Heart right ventricle (tissue), 16 donors: ENCODE results near the gene DDC. TPM values are rescaled to one million over a fixed set of nuclear protein-coding genes. Genes with fewer than 3 reads are reported as not detected.

Experiments
- ATAC-seq, 8 donors: fragments of 200-7000 bp; cut with Tn5 transposase; one replicate each; pipeline ENCODE4 v1.9.1; 2020; ENCODE audit warnings: mild to moderate bottlenecking in 8 of 8, moderate library complexity in 8 of 8, moderate number of reproducible peaks in 1 of 8
- DNase-seq, 2 donors: peaks; one replicate each; pipeline ENCODE4 v3.0.0-alpha.2; 2020
- H3K27ac ChIP-seq, 10 donors: fragments of 200-600 bp; sonication (generic) in 2 of 10; one replicate each; pipeline versions ENCODE4 v1.5.0 to v1.8.0; 2020 to 2022; ENCODE audit warnings: mild to moderate bottlenecking in 3 of 10
- H3K27me3 ChIP-seq, 7 donors: fragments of 200-600 bp; one replicate each; pipeline ENCODE4 v1.8.0; 2021 to 2022; ENCODE audit warnings: mild to moderate bottlenecking in 2 of 7
- H3K36me3 ChIP-seq, 9 donors: fragments of 200-600 bp; sonication (generic) in 1 of 9; one replicate each; pipeline versions ENCODE4 v1.5.0 to v1.8.0; 2020 to 2022; ENCODE audit warnings: mild to moderate bottlenecking in 2 of 9
- H3K4me1 ChIP-seq, 9 donors: fragments of 200-600 bp; sonication (generic) in 1 of 9; one replicate each; pipeline versions ENCODE4 v1.5.0 to v1.8.0; 2020 to 2022; ENCODE audit warnings: mild to moderate bottlenecking in 4 of 9
- H3K4me3 ChIP-seq, 10 donors: fragments of 200-600 bp; sonication (generic) in 2 of 10; one replicate each; pipeline versions ENCODE4 v1.5.0 to v1.8.0; 2020 to 2022; ENCODE audit warnings: mild to moderate bottlenecking in 7 of 10, moderate library complexity in 2 of 10
- H3K9me3 ChIP-seq, 11 donors: fragments of 200-600 bp in 10 of 11; sonication (generic) in 2 of 11; one replicate each; pipeline versions ENCODE4 v1.5.0 to v1.8.0; 2013 to 2022; ENCODE audit warnings: mild to moderate bottlenecking in 2 of 11, control low read depth in 1 of 11, moderate library complexity in 1 of 11
- WGBS, 2 donors: extraction: QIAGEN DNeasy Blood & Tissue Kit; methylation state at CpG; one replicate each; pipeline ENCODE4 v1.1.7; 2013; ENCODE audit warnings: inconsistent platforms in 1 of 2; 5-methylcytosine and 5-hydroxymethylcytosine counted together
- intact Hi-C, 10 donors: fragments of 100-400 bp; cut with DNase I; formaldehyde crosslinking; loops; one replicate each; pipeline versions ENCODE4 v1.11.1 to v1.14.2; 2022
- polyA plus RNA-seq, 2 donors: library from polyadenylated mRNA; stranded (reverse); fragments of 200-250 nt; gene quantifications; one replicate each; pipeline ENCODE4 v1.2.3, GENCODE V29; 2013
- total RNA-seq, 10 donors: library from RNA; stranded (reverse); fragmentation: NEBNext Ultra II Directional in 3 of 10; extraction: Animal tissue kit (Norgen Biotek cat#: 25700) in 3 of 10; gene quantifications; one replicate each; pipeline versions ENCODE4 v1.2.1 to v1.2.4, GENCODE V29; 2021 to 2023
- TF ChIP-seq, protein P1 (sequence below), 9 donors: fragments of 200-600 bp; sonication (generic) in 2 of 9; IDR thresholded peaks; one replicate each; pipeline versions ENCODE4 v1.5.0 to v1.8.0; 2021 to 2022; ENCODE audit warnings: antibody characterized with exemption in 9 of 9, mild to moderate bottlenecking in 5 of 9, moderate library complexity in 1 of 9
- donor health status: Arrhythmogenic right ventricular cardiomyopathy.
- donor health status: ischemic (EF 13 %, LVEDD 7.1; RV severe dilation, severe dysfunction).
- donor health status: healthy with polysubstance abuse.
- donor health status: DM: no; HTN: yes; CAD: no.
- donor health status: DM: no; HTN: no; CAD: no.
- donor health status: ischemic (EF 25% LVEDD 6.9; RV normal size, moderate dysfunction).
- donor health status: ischemic (EF 25% LVEDD 5.7; RV mildly dilated, moderate dysfunction).
- donor health status: healthy.
- donor health status: DM: yes; HTN: yes; CAD: no.
- donor health status: Ischemic cardiomyopathy.
- donor health status: ischemic (EF 35%, LVEDD 5.7; RV mildly dilated, moderate dysfunction).
- donor health status: nonischemic (EF 11% LVEDD 7.7; RV severe dilation, severe dysfunction).
- donor health status: DM: yes; HTN: yes; CAD: no.
- donor health status: PGD.
- donor health status: ischemic (EF 29% LVEDD 5.4; RV normal size, mild dysfunction).
- donor health status: nonischemic (EF 23%, LVEDD 6.1; RV moderate dilation, normal function).

DDC gene
- total and polyA plus RNA-seq, 12 donors = not detected

DNA sequence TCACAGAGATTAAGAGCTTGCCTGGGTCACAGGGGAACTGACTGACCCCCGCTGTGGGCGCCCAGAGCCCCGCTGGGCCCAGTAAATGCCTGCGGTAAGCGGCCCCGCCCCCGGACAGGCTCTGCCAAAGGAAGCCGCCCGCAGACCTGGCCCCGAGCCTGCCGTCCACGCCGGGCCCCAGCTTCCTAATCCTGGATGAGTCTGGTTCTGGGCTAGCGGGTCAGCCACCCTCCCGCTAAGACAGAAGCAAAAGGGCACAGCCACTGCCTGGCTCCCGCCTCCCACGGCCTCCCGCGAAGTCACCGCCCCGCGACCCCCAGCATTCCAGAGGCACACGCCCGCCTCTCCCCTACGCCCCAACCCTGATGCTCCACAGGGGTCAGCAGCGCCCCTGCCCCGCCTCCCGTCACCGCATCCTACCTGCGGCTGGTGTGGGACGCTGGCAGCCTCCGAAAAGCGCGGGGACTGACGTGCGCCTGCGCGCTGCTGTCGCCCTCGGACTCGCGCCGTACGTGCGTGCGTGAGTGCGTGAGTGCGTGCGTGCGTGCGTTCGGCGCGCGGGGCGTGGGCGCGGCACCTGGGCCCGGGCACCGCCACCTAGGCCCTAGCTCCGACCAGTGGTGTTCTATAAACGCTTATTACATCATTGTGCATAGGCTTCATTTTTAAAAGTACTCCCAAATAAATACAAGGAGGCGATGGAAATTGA, 115.2 kb downstream of the DDC start, which contains the start of gene FIGNL1:
TSS of gene FIGNL1 (minus strand) at position 470 of the 709 bp plus-strand sequence. CDS start 3,063 bp downstream, outside the sequence.
- intact Hi-C loops = no loop called here
- Histone ChIP-seq H3K36me3 (peaks cover 0 to 24% (median 19%) of the 10 kb centered on the region in 9 donors), H3K27ac (peak within 1 kb of the TSS in 9 of 10 donors; percentile 12 to 85 (median 48)), H3K4me3 (peak within 1 kb of the TSS; percentile 33 to 87 (median 76)), H3K4me1 (peaks cover 0 to 21% (median 14%) of the 10 kb centered on the region in 9 donors), H3K27me3 (no peaks in the 10 kb centered on the region), H3K9me3 (no peaks in the 10 kb centered on the region)
- 0% methylated on average over 63 of the region's 63 CpGs for WGBS, 2 donors
- ATAC-seq = peak; percentile 97 to 100 (median 98)
- DNase-seq = peak; percentile 69 to 85
- TF ChIP-seq, protein P1, sequence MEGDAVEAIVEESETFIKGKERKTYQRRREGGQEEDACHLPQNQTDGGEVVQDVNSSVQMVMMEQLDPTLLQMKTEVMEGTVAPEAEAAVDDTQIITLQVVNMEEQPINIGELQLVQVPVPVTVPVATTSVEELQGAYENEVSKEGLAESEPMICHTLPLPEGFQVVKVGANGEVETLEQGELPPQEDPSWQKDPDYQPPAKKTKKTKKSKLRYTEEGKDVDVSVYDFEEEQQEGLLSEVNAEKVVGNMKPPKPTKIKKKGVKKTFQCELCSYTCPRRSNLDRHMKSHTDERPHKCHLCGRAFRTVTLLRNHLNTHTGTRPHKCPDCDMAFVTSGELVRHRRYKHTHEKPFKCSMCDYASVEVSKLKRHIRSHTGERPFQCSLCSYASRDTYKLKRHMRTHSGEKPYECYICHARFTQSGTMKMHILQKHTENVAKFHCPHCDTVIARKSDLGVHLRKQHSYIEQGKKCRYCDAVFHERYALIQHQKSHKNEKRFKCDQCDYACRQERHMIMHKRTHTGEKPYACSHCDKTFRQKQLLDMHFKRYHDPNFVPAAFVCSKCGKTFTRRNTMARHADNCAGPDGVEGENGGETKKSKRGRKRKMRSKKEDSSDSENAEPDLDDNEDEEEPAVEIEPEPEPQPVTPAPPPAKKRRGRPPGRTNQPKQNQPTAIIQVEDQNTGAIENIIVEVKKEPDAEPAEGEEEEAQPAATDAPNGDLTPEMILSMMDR (IDR thresholded peaks at IDR 0.05) = no peak

DNA sequence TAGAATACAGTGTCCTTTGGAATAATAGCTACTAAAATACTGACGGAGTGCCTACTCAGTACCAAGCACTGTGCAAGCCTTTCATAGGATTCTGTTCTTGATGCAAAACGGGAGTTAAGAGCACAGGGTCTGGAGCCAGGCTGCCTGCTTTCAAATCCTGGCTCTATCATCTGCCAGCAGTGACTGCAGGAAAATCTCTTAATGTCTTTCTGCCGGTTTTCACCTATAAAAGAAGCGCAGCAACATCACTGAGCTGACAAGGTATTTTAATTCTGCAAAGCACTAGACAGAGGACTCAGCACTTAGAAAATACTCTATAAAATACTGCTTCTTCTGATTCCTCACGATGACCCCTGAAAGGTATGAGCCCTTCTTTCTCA, 115.7 kb downstream of the DDC start:
- Histone ChIP-seq H3K27me3 (no peaks in the 10 kb centered on the region), H3K36me3 (peaks cover 0 to 30% (median 19%) of the 10 kb centered on the region in 9 donors), H3K4me1 (peaks cover 0 to 21% (median 14%) of the 10 kb centered on the region in 9 donors), H3K27ac (peak overlapping the region in 6 of 10 donors; percentile 14 to 85 (median 69)), H3K4me3 (peak overlapping the region; percentile 33 to 87 (median 76)), H3K9me3 (no peaks in the 10 kb centered on the region)
- ATAC-seq (no peak), DNase-seq (no peak)
- 13 to 19% methylated on average over 5 of the region's 5 CpGs for WGBS, 2 donors
- intact Hi-C loops = no loop called here
- TF ChIP-seq, protein P1 (IDR thresholded peaks at IDR 0.05) = no peak

- H3K9me3 ChIP-seq = no peaks in the 10 kb centered on the region
- peaks cover 0 to 21% (median 14%) of the 10 kb centered on the region in 9 donors for H3K4me1 ChIP-seq
- peaks cover 0 to 36% (median 19%) of the 10 kb centered on the region in 9 donors for H3K36me3 ChIP-seq
- TF ChIP-seq, protein P1 (IDR thresholded peaks at IDR 0.05) = no peak
- DNase-seq = no peak
- H3K27me3 ChIP-seq = no peaks in the 10 kb centered on the region
- no peak overlapping the region for H3K27ac ChIP-seq
- intact Hi-C loops = no loop called here
- H3K4me3 ChIP-seq = no peak overlapping the region
- ATAC-seq = no peak
Measured at GRCh38 chr7:50448823-50449222, 116.4 kb downstream of the DDC start.

- DNase-seq (no peak), ATAC-seq (no peak)
- Histone ChIP-seq H3K27me3 (no peaks in the 10 kb centered on the region), H3K4me1 (peaks cover 0 to 21% (median 14%) of the 10 kb centered on the region in 9 donors), H3K36me3 (peaks cover 0 to 49% (median 19%) of the 10 kb centered on the region in 9 donors), H3K4me3 (no peak overlapping the region), H3K27ac (no peak overlapping the region), H3K9me3 (no peaks in the 10 kb centered on the region)
- TF ChIP-seq, protein P1 (IDR thresholded peaks at IDR 0.05) = no peak
- 80 to 87% methylated on average over 4 of the region's 4 CpGs for WGBS, 2 donors
- intact Hi-C loops = no loop called here
Measured at GRCh38 chr7:50446542-50446960, 118.7 kb downstream of the DDC start.
